ENCODE measurements around the gene ZNF132.
"Not testable (repeated sequence)": the region's sequence is repeated elsewhere in the genome, so short reads cannot be mapped to it uniquely, and the experiment has no call there.

Gene ZNF132

DNA sequence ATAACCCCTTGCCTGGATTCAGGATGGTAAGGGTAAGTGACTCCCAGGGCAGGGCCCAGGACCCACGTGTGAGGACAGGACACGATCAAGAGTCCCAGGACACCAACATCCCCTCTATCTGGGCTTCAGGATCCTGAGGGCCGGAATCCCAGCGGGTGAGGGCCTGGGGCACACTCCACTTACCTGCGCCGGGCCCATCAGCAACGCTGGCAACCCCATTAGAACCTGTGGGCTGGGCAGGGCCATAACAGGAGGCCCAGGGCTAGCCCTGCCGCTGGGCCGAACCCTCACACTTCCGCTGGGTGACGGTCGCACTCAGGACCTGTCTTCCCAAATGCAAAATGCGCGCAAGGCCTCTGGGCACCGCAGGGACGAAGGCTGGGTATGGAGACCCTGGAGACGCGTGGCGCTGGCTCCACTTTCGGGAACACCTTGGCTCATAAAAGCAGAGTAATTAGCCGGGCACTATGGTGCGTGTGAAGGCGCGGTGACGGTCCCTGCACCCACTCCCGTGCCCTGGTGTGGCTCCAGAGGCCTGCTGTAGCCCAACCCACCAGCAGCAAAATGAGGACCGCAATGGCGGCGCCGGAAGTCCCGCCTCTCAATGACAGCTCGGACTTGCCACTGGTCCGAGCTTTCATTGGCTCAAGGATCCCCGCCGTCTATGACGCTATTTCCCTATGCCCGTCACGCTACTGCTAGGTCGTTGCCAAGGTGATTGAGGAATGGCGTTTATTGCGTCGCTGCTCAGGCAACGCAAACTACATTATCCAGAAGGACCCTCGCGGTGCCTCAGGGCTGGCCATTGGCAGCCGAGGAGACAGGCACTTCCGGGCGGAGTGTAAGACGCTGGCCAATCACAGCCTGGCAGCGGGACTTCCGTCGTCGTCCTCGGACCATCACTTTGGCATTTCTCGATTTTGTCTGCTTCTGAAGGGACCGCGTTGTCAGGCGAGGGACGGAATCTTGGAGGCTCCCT, at the start of gene ZNF132:
ZNF132 (minus strand) TSS at position 578 of the 979 bp plus-strand sequence; CDS start at position 246, 332 bp downstream.
- DNase-seq (ENCODE audit: extremely low read depth in 1 of 2, low read depth in 1 of 2), result peak; percentile 85 to 95

DNA sequence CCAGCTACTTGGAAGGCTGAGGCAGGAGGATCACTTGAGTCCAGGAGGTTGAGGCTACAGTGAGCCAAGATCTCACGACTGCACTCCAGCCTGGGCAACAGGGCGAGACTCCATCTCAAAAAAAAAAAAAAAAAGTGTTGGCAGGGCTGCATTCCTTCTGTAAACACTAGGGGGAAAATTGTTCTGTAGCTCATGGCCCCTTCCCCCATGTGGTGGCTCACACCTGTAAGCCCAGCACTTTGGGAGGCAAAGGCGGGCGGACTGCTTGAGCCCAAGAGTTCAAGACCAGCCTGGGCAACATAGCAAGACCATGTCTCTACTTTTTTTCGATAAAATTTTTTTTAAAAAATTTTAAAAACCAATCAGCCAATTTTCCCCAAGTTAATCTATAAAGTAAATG, 44.4 kb upstream of the ZNF132 start:
- DNase-seq (ENCODE audit: extremely low read depth in 1 of 2, low read depth in 1 of 2), result not testable (repeated sequence)

DNA sequence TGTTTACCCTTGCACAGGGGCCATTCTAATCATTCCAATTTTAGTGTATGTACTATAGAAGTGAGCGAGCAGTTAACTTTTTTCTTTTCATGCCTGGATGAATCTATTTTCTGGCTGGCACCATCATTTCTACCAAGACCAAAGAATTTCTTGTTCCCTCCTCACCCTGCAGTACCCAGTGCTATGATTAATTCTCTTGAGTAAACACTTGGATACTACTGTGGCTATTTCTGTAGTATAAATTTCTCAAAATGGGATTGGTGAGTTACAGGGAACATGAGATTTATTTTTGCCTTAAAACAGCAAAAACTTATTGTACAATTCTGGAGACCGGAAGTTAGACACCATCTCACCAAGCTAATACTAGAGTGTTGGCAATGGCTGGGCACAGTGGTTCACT, 43.8 kb upstream of the ZNF132 start:
- no peak for DNase-seq (ENCODE audit: extremely low read depth in 1 of 2, low read depth in 1 of 2)

DNA sequence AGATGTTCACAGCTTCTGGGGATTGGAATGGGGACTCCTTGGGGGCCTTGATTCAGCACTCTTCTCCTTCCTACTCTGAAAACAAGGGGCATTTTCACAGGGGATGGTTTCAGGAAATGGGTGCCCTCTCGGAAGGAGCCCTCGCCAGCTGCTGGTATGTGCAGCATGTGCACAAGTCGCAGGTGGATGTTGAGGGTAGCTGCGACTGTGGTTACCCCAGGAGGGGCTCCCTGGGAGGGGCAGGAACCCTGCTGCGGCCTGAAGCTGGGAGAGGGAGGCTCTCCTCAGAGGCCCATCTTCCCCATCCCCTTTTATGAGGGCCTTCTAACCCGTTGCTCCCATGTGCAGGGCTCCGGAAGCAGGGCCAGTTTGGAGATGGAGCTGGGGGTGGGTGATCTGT, 42.4 kb upstream of the ZNF132 start:
- no peak for DNase-seq (ENCODE audit: extremely low read depth in 1 of 2, low read depth in 1 of 2)

DNA sequence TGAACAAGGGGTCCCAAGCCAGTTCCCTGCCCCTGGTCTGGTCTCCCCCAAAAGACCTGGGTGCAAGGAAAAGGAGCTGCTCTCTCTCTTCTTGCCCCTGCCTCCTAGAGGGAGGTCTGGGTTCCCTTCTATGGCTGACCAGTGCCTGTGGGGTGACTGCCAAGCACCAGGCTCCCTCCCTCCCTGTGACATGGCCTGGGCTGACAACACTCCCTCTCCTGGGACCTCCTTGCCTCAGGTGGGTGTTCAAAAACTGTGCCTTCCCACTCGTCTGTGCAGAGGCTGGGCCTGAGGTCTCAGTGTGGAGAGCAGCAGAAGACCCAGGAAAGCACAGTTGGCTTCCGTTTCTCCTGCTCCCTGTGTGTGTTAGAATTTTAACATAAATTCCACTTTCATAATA, 40.9 kb upstream of the ZNF132 start:
- DNase-seq (ENCODE audit: extremely low read depth in 1 of 2, low read depth in 1 of 2), result no peak

DNA sequence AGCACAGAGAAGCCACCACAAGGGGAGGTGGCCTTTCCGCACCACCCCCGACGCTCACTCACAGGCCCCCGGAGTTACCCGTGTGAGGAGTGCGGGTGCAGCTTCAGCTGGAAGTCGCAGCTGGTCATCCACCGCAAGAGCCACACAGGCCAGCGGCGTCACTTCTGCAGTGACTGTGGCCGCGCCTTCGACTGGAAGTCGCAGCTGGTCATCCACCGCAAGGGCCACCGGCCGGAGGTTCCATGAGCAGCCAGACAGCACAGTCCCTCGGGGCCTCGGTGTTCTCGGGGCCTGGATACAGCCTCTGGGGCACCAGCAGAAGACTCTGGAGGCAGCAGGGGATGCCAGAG, 40.5 kb upstream of the ZNF132 start:
- no peak for DNase-seq (ENCODE audit: extremely low read depth in 1 of 2, low read depth in 1 of 2)

DNA sequence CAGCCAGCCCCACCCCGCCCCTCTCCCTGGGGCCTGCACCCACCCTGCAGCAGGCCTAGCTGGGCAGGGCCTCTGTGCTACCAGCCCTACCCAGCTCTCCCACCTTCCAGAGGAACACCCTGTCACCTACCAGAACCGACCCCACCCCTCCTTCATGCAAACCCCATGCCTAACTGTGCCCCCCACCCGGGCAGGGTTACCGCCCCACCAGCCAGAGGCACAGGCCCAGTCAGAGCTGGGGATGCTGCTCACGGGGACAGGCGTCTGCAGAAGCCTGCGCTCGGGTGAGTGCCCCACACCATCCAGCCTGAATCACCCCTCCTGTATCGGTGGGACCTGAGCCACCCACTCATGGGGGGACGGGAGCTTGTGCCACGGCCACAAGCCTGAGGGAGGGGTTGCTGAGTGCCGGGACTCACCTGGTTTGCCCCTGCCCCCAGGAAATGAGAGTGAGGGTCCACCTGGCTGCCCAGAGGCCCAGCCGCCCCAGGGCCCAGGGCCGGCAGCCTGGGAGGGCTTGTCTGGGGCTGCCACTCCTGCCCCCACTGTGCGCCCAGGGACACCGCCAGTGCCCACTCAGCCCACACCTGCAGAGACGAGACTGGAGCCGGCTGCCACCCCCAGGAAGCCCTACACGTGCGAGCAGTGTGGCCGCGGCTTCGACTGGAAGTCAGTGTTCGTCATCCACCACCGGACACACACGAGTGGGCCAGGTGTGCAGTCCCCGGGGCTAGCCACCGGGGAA, 40.0 kb upstream of the ZNF132 start:
- DNase-seq (ENCODE audit: extremely low read depth in 1 of 2, low read depth in 1 of 2), result no peak

DNA sequence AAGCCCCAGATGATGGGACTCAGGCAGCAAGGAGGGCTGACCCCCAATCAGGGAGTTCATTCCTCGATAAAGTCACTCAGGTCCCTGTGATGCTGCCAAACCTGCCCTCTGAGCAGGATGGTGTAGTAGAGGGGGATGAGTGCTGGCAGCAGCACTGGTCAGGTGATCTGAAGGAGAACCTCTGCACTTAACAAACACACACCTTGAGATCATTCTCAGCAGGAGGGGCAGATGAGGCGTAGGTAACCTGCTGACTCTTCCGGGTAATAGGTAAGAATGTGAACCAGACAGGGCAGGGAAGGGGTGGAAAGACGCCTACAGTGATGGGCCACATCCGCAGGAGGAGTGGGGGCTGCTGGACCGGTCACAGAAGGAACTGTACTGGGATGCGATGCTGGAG, 39.4 kb upstream of the ZNF132 start:
- DNase-seq (ENCODE audit: extremely low read depth in 1 of 2, low read depth in 1 of 2), result no peak

DNA sequence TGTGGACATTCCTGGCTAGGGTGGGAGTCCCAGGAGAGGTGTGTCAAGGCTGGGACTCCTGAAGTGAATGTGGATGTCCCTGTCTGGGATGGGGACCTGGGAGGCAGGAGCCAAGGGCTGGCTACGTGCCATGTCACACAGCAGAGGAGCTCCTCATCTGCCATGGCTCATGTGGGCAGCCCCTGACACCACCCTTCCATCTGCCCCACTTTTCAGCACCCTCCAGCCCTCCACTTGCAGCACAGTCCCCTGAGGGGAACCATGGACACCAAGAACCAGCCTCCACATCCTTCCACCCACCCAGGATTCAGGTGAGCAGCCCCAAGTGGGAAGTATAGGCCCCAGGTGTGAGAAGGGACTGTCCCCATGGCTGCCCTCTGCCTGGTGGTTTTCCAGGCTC, 37.9 kb upstream of the ZNF132 start:
- no peak for DNase-seq (ENCODE audit: extremely low read depth in 1 of 2, low read depth in 1 of 2)

DNA sequence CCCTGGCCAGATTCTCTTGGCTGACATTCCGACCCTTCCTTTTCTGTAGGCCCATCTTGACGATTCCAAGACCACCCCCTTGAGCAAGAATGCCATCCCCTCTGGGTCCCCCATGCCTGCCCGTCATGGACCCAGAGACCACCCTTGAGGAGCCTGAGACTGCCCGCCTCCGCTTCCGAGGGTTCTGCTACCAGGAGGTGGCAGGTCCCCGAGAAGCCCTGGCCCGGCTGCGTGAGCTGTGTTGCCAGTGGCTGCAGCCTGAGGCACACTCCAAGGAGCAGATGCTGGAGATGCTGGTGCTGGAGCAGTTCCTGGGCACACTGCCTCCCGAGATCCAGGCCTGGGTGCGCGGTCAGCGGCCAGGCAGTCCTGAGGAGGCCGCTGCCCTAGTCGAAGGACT, 37.2 kb upstream of the ZNF132 start:
- no peak for DNase-seq (ENCODE audit: extremely low read depth in 1 of 2, low read depth in 1 of 2)

DNA sequence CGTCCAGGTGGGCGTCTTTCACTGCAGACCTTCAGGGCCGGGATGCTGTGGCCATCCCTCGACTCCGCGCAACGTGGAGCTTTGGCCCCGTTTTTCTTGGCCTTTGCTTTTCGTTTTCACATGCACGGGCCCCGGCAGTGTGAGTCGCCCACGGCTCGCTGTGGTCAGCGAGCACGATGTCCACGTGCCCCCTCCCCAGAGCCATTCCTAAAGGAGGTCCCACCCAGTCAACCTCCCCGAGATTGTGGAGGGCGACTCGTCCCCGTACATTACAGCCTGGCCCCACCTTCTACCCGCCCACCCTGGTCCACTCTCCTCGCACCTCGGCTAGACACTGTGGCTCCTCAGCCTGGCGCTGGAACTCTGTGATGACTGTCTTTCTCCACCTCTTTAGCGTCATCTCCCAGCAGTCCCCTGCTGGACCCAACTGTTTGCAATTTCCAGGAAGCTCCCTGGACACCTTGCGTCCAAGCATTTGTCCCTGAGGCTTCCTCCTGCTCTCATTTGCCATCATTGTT, 36.6 kb upstream of the ZNF132 start:
- no peak for DNase-seq (ENCODE audit: extremely low read depth in 1 of 2, low read depth in 1 of 2)

DNA sequence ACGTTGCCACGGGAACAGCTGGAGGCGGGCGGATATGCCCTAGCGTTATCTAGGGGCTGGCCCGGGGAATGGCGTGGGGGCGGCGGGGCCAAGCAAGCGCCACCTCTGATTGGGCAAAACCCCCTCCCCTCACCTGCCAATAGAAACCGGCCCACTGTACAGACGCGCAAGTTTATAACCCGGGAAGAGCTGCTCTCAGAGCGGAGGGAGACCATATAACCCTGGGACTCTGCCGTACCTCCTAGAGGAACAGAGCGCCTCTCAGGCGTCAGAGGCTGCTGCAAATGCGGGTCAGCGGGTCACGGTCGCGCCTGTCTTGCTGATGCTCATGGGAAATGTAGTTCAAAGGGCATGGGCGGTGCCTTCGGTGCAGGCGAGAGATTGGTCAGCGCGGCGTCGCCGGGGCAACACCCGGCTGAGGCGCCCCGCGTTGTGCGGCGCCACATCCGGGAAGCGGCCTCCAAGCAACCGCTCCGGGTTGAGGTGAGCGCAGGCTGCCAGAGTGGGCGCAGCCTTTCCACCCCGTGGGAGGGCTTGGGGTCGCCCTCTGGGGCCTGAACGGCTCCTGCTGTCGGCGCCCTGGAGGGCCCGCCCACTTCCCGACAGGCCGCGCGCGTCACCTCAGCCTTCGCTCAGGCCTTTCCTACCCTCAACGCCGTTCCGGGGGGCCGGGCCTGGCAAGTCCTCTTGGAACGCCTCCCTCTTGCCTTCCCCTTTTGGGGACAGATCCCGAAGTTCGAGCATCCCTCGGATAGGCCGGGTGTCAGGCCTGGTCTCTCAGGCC, 36.0 kb upstream of the ZNF132 start, which contains the start of gene ZNF446:
ZNF446 (plus strand) TSS at position 639 of the 784 bp plus-strand sequence. CDS start 867 bp downstream, outside the sequence.
- DNase-seq (ENCODE audit: extremely low read depth in 1 of 2, low read depth in 1 of 2), result peak; percentile 96

DNA sequence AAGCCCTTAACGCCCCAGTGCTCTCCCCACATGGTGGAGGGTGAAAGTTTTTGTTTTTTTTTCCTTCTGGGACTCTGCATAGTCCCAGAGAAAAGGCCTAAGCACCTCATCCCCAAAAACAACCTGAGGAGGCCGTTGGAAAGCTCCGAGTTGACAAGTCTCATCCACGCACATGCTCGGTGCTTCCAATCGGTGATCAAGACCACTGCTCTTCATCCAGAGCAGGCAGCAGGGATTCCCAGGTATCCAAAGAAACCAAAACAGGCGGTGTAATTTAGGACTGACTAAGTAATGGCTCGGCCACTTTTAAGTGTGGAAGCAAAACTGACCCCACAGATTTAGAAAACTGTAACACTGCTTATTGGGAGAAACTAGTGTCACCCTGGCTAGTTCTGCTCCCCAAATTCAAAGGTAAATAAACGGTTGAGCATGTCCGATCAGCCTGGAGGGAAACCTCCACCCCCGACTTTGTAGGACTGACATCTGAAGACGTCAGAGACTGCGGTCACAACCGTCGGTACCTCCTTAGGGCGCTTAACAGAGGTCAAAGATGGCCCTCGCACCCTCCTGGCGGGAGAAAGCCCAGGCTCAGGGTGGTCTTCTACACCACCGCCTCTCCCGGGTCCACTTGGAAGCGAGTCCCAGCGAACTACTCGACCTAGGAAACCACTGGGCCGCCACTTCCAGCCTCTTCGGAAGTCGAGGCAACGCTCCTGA, 35.2 kb upstream of the ZNF132 start:
- DNase-seq (ENCODE audit: extremely low read depth in 1 of 2, low read depth in 1 of 2), result no peak

DNA sequence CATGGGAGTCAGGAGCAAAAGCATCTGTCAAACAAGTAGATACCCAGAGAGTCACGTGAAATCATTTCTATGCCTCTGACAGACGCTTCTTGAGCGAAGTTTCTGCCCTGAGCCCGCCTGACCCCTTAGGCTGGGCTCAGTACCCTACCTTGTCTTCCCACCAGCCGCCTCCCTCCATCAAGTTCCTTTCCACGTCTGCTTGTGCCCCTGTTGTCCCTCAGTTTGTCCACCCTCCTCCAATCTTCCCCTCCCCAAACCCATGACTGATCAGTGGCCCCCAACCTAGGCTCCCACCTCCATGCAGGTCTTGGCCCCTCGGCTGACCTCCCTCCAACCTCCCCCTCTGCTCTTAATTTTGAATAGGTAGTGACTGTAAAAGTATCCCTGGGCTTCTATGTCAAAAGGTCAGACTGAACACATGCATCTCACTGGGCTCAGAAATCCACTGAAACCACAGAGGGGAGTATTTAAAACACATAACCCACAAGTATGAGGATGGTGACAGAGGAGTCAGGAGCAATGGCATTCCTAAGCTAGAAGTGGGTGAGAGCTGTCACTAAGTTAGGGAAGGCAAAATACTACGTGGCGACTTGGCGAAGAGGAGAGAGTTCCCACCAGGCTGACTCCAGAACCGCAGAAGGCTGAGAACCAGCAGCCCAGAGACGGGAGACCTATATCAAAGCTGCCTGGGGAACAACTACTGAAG, 34.5 kb upstream of the ZNF132 start:
- no peak for DNase-seq (ENCODE audit: extremely low read depth in 1 of 2, low read depth in 1 of 2)

DNA sequence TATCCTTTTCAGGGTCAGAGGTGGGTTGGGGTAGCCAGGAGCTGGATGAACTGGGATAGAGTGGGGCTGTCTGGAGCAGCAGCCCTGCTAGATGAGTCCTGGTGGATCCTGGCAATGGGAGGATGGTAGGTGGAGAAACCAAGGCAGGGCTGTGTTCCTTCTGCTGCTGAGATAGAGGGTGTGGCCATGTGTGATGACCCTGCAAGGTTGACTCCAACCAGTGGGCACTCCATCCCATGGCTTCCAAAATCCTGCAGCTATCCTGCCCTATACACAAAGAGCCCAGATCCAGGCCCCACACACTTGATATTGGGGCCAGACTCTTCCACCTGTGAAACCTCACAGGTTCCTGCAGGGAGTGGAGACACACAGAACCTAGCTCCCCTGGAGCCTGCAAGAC, 33.8 kb upstream of the ZNF132 start:
- no peak for DNase-seq (ENCODE audit: extremely low read depth in 1 of 2, low read depth in 1 of 2)

DNA sequence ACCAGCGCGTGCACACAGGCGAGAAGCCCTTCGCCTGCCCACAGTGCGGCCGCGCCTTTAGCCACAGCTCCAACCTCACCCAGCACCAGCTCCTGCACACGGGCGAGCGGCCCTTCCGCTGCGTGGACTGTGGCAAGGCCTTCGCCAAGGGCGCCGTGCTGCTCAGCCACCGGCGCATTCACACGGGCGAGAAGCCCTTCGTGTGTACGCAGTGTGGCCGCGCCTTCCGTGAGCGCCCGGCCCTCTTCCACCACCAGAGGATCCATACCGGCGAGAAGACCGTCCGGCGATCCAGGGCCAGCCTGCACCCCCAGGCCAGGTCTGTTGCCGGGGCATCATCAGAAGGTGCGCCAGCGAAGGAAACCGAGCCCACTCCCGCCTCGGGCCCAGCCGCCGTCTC, 31.8 kb upstream of the ZNF132 start:
- DNase-seq (ENCODE audit: extremely low read depth in 1 of 2, low read depth in 1 of 2), result no peak

DNA sequence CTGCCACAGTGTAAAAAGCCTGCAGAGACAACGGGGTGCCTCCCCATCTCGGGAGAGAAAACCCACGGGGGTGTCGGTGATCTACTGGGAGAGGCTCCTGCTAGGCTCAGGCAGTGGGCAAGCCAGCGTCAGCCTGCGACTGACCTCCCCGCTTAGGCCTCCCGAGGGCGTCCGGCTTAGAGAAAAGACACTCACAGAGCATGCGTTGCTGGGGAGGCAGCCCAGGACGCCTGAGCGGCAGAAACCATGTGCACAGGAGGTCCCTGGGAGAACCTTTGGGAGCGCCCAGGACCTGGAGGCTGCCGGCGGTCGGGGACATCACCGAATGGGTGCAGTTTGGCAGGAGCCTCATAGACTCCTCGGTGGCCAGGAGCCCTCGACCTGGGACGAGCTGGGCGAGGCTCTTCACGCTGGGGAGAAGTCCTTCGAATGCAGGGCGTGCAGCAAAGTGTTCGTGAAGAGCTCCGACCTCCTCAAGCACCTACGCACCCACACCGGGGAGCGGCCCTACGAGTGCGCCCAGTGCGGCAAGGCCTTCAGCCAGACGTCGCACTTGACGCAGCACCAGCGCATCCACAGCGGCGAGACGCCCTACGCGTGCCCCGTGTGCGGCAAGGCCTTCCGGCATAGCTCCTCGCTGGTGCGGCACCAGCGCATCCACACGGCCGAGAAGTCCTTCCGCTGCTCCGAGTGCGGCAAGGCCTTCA, 31.0 kb upstream of the ZNF132 start:
- not testable (repeated sequence) for DNase-seq (ENCODE audit: extremely low read depth in 1 of 2, low read depth in 1 of 2)

DNA sequence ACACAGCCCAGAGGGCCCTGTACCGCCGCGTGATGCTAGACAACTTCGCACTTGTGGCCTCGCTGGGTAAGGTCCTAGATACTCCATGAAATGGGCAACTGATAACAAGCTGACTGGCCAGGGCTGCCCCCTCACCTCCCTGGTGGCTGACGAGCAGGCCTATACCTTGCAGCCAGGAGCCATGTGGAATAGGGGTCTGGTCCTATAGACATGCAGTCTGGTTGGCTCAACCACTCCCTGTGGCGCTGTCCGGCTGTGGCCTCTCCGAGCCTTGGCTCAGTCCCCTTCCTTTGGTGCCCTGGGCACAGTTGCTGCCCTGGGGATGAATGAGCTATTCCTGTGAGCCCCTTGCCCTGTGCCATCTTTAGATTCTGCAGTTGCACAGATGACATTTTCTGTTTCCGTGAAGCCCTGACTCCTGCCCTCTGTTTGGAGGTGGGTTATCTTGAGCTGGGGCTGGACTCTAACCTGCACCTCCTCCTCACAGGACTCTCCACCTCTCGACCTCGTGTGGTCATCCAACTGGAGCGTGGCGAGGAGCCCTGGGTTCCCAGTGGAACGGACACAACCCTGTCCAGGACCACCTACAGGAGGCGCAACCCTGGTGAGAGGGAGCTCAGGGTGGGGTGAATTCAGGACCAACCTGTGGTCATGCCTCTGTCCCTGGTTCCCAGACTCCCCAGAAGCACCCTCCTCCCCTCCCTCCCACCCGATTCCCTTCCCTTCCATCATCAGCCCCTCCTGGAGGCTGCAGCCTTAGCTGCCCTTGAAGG, 29.5 kb upstream of the ZNF132 start:
- no peak for DNase-seq (ENCODE audit: extremely low read depth in 1 of 2, low read depth in 1 of 2)

Measured in stimulated activated CD8-positive, alpha-beta memory T cell treated with anti-CD3 and anti-CD28 coated beads, Interleukin-7, amount 100 ng/mL, for 48 hours (primary cell).